HT-29 (cell line): ENCODE measurements around the gene ETS2. TPM values are rescaled to one million over a fixed set of nuclear protein-coding genes. Genes with fewer than 3 reads are reported as not detected.

Source experiments
- DNase-seq: peaks from one replicate; pipeline ENCODE4 v3.0.0-alpha.2; 2015; ENCODE audit warnings: low spot score
- total RNA-seq: library from RNA; depleted of rRNA; stranded (reverse); fragments of >200 nt; shearing (Covaris generic); gene quantifications from 2 replicates; pipeline ENCODE4 v1.2.3, GENCODE V29; 2014

ETS2 gene
- total RNA-seq, 1 experiment from 2014 or later: 172 TPM

DNA sequence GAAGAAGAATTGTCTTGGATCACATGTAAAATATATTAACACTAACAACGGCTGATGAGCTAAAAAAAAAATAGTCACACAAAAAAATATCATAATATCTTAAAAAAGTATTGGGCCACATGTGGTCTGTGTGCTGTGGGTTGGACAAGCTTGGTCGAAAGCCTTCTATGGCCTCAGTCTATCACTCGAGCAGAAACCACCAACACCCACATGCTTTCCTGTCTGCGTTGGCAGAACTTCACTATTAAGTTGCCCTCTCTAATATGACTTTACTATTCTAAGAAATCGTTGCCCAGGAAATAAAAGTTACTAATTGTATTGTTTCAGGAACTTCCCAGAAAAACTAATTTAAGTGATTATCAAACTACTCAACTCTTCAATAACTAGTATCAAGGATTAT, 28.2 kb upstream of the ETS2 start:
- DNase-seq: no peak

DNA sequence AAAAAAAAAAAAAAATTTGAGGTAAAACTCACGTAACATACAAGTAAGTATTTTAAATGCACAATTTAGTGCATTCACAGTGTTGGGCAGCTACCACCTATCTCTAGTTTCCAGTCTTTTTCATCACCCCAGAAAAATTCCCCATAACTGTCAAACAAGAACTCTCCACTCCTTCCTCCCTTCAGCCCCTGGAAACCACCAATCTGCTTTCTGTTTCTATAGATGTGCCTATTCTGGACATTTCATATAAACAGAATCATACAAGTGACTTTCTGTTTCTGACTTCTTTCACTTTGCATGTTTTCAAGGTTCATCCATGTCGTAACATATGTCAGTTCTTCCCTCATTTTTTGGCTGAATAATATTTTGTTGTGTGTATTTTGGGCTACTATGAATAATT, 24.9 kb upstream of the ETS2 start:
- DNase-seq: no peak

DNA sequence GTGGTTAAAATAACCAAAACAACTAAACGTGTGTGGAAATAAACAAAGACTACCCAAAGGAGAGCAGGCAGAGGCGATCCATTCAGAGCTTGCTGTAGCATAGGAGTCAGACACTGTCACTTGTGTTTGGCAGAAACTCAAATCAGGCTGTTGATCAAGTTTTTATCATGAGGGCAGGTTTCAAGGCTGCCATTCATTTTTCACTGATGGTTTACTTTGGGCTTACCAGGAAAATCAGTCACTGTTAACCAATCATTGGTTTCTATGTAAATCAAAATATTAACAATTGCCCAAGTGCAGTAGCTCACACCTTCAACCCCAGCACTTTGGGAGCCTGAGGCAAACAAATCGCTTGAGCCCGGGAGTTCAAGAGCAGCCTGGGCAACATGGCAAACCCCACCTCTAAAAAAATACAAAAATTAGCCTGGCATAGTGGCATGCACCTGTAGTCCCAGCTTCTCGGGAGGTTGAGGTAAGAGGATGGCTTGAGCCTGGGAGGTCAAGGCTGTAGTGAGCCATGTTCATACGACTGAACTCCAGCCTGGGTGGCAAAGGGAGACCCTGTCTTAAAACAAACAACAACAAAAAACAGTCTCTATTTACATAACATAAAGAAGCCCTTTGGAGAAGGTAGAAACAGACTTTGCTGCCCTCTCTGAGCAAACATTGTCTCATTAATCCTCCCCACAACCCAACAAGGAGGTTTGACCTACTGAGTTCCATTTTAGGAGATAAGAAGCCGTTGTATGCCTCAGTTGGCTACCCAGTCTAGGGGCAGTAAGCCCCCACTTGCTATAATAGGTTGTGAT, 21.1 kb upstream of the ETS2 start:
- DNase-seq: peak; percentile 29

DNA sequence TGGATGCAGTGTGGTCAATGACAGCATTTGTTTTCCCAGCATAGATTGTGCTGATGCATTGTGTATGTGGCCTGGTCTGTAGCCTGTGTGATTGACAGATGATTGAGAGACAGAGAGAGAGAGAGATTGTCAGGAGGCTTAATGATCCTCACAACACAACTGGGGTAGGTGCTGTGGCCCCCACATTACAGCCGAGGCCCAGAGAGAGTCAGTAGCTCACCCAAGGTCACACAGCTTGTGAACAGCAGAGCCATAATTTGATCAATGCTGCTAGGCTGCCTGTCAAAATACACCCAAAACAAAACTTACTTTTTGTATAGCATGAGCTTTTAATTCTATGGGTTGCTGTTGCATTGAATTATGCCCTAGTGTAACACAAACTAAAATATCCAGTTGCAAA, 20.2 kb upstream of the ETS2 start:
- no peak for DNase-seq

DNA sequence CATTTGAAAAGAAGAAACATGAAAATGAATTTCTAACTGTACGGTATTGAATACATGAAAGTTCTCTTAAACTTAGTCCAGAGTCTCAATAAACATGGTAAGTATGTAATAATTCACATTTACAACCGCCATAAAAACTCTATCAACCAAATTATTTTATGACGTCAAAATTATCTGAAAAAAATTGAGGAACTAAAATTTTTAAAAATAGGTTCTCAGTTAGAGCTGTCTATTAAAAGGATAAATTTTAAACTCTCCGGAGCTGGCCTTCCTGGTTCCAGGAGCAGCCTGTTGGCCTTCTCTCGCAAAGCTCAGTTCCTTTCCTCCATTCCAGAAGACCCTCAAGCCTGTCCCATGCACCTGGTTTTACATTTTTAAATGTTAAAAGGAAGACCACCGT, 18.7 kb upstream of the ETS2 start:
- peak; percentile 22 for DNase-seq

DNA sequence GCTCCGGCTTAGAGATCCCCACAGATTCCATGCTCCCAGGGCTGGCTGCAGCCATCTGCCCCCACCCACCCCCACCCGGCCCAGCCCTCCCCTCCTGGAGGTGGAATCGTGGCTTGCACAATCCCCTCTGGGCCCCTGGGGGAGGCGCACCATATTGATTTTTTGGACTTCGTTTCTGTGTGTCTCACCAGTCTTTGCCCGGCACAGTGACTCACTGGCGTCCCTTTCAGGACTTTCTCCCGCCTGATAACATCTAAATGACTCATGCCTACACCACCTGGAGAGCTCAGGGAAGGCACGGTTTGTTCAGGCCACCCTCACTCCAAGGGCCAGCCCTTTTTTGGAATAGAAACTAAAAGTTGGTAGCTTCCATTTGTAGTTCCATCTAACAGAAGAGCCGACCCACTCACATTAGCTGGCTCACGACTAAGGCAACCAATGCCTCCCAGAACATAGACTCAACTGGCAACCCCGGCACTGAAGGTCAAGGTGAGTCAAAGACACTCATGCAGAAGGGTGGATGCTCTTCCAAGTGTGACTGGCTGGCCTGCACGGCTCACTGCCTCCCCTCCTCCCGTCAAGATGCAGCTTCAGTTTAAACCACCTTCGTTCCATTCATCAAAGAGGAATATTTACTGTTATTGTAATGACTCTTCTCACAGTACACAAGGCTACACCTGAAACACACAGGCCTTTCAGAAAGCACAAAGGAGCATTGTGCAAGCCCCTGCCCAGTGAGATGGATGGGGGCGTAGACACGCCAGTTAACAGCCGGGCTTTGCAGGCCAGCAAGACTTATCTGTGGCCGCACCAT, 18.1 kb upstream of the ETS2 start:
- peak; percentile 92 for DNase-seq

DNA sequence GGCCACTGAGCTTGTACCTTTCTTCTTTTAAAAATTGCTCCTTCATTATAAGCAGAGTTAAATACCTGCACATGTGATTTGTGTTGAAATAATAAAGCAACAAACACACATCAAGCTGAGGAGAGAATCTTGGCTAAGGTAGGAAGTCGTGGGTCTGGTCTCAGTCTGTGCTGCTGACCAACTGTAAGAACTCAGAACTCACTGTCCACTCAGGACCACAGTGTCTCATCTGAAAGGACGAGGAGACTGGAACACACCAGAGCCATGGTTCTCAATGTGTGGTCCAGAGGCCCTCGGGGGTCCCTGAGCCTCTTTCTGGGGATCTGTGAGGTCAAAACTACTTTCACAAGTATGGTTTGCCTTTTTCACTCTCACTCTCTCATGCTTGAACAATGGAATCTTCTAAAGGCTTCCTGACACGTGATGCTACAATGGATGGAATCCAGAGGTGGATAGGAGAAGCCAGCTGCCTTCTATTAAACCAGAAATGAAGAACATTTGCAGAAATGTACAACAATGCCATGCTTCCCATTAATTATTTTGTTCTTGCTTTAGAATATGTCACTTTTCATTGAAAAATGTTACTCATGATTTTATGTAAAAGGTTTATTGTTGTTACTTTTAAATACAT, 17.3 kb upstream of the ETS2 start:
- no peak for DNase-seq

DNA sequence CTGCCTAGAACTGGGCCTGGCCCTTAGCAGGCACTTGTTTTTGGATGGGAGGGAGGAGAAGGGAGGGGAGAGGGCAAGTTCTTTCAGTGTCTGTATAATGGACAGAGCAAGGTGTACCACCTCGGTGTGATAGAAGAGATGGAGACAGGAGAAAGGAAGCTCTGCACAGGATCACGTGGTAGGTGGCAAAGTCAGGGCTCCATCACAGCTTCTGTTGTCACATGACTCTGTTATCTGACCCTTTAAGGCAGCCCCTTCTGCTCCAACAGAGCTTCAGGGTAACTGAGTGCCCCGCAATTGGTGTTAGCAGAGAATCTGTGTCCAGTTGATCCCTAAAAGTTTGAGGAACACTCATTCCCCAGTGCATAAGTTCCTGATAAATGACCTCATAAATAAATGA, 16.5 kb upstream of the ETS2 start:
- DNase-seq: no peak

DNA sequence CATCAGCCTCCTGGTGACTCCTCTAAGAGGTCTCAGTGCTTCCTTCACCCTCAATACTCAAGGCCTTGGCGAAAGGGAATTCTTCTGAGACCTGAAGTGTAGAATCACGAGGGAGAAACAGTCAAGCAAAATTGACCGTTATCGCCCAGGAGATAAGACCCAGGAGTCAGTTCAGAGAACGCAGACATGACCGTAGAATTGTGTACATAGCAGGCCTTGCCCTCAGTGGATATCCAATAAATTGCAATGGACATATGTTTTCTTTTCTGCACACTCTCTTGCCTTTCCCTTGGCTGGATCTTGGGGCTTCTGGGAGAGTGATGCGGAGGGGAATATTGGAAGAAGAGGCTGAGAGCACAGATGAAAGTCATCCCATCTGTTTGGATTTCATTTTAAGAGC, 15.7 kb upstream of the ETS2 start:
- no peak for DNase-seq

DNA sequence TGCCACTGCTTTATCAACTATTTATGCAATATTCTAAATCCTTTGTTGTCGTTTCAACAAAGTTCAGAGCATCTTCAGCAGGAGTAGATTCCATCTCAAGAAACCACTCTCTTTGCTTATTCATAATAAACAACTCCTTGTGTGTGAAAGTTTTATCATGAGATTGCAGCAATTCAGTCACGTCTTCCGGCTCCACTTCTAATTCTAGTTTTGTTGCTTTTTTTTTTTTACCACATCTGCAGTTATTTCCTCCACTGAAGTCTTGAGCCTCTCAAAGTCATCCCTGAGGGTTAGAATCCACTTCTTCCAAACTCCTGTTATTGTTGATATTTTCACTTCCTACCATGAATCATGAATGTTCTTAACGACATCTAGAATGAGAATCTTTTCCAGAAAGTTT, 14.8 kb upstream of the ETS2 start:
- no peak for DNase-seq

DNA sequence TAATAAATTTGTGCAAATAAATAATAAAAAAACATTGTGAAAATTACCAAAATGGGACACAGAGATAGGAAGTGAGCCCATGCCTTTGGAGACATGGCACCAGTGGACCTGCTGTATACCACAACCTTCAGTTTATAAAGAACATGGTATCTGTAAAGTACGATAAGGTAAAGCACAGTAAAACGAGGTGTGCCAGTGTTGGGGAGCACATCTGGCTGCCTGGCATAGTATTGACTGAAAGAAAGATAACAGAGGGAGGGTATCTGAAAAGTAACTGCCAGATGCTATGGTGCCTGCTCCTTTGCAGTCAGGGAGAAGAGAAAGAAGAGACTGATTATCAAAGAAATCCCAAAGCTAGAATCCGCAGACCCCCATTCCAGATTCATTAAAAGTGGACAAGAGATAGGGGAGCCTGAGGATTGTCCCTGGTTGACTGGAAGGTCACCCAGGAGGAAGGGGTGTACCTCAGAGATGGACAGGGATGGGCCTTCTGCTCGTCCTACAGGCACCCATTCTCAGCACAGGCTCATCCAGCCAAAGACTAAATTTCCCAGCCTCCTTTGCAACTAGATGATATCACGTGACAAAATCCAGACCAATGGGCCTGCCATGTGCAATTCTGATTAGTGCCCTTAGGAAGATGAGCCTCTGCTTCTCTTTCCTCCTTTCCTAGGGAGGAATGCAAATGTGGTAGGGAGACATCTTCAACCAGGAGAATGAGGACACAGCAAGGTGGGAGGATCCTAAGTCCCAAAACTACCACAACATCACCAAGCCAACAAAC, 12.9 kb upstream of the ETS2 start:
- no peak for DNase-seq

DNA sequence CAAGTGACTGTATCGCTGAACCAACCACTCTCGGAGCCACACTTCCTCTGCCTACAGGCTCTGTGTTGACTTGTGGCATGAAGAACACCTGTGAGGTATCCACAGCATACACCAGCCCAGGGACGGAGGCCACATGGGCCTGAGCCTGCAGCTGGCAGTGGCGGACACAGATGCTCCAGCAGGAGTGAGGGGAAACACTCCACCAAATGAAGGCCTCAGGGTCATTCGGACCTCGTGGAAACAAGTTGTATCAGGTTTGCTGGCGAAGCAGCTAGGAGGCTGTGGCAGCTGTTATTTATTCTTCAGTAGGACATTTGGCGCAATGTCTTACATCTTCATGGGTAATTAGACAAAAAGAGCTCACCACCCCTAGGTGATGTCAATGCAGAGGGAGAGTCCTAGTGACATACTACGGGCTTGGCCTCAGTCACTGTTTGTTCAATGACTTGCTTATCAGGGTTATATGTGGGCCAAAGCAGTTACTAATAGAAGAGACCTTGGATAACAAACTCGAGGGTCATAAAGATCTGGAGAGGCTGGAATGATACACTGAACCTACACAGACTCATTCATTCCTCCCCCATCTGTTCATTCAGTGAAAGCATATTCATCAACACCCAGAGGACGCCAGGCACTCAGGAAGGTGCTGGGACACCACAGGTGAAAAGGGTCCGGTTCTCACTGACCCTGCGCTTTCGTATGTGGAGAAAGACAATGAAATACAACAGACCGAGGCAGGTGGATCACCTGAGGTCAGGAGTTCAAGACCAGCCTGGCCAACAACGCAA, 11.6 kb upstream of the ETS2 start:
- DNase-seq: no peak

DNA sequence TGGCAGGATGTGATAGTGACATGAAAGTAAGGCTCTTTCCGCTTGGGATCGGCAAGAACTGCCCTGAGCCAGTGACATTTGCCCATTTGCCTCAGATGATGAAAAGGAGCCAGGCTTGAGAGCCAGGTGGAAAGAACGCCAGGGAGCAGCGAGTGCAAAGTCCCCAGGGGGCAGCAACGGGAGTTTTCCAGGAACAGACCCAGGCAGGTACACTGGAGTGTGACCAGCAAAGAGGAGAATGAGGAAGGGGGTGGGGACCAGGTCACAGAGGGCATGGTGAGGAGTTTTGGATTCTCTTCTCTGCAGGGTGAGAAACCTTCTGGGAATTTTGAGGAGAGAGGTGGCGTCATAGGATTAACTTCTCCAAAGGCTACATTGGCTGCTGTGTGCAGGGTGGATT, 10.8 kb upstream of the ETS2 start:
- no peak for DNase-seq

DNA sequence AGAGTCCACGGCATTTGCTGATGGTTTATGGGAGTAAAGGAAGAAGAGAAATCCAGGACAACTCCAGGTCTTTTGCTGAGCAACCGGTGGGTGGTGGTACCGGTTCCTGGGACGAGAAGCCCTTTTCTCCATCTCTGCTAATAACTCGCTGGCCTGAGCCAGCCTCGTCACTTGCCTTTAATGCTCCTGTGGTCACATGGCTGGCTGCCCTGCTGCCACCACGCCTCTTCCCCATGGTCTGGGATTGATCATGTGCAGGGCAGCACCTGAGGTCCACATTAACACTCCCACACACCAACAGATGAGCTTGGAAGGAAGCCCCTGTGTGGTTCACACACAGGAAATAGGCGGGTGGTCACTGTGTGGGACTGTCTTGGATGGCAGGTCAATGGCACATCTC, 10.3 kb upstream of the ETS2 start:
- no peak for DNase-seq

DNA sequence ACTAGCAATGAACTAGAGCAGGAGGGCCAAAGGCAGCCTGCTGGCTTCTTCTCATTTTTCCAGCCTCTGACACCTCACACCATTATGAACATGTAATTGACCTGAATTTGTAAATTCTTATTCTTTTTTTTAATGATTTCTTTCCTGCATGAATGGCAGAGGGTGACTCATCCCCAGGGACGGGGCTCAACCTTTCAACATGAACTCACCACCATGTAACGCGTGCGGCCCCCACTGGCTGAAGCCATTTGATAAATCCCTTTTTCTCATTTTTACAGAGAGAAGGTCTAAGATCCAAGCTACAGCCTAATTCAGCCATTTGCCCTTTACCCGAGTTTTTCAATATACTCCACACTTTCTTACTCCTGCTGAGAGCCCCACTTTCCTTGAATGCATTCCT, 9.3 kb upstream of the ETS2 start:
- DNase-seq: no peak

DNA sequence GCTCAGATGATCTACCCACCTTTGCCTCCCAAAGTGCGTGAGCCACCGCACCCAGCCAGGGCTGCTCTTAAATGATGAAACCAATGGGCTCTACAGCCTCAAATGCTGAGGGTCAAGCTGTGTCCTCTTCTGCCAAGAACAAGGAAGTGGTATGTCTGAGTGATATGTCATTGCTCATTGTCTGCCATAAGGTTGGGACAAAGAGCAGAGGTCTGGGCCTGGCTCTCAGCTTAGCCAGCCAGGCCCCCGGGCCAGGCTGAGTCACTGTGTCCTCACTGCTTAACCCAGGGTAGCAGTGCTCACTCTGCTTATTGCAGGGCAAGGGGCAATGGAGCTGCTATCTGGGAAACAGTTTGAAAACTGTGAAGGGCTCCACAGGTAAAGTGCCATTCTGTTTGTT, 8.3 kb upstream of the ETS2 start:
- peak; percentile 50 for DNase-seq

DNA sequence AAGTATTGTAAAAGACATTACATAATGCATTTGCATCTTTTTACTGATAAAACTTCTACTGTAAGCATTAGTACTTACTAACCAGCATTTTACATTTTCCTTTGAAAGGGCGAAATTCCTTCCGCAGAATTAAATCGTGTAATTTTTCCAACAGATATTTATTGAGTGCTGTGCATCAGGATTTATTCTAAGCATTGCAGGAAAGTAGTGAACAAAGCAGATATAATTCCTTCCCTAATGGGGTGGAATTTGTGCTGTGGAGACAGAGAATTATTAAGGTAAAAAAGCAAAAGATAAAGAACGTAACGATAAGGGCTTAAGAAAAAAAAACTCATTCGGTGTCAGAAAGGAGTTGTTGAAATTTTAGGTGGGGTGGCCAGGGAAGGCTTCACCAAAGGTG, 7.6 kb upstream of the ETS2 start:
- DNase-seq: no peak

DNA sequence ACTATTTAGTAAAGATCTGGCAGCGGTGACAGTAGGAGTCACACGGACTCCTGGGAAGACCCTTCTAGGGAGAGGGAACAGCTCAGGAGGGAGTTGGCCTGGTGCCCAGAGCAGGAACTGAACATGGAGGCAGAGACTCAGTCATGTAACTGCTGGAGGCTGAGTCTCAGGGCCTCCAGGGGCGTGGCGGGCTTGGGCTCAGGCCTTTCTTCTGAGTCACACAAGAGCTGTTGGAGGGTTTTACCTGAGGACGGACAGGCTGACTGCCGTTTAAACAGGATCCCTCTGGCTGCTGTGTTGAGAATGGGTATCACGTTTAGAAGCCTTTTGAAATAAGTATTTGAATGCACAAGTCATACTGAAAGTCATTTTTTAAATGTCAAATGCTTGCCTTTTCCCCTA, 7.2 kb upstream of the ETS2 start:
- DNase-seq: peak; percentile 75

DNA sequence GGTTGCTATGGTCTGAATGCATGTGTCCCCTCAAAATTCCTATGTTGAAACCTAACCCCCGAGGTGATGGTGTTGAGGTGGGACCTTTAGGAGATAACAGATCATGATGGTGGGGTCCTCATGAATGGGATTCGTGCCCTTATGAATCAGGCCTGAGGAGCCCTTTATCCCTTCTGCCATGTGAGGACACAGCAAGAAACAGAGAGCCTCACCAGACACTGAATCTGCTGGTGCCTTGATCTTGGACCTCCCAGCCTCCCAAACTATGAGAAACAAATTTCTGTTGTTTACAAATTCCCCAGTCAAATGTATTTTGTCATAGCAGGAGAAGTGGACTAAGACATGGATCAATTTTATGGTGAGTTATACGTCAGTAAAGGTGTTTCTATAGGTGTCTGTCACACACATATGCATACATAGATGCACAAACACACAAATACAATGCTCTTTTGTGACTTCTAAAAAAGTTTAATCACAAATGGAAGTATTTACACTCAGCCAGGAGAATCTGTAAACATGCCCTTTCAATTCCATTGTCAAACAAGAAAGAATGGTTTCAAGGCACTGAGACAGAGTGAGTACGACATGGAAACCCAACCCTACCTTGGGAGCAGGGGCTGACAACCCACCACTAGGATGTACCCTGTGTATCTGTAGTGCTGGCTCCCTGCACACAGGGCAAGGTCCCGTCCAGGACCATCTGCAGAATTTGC, 5.5 kb upstream of the ETS2 start:
- DNase-seq: no peak
